ENCODE measurements around the gene SPSB2.
A peak's percentile ranks its signal among the peaks of the same experiment; 100 is the strongest.
"Not testable (repeated sequence)": the region's sequence is repeated elsewhere in the genome, so short reads cannot be mapped to it uniquely, and the experiment has no call there.

SPSB2 gene

GRCh38 chr12:6891646-6892001 is 18.5 kb upstream of the SPSB2 start:
- no peaks in the 10 kb centered on the region for H3K36me3 ChIP-seq (ENCODE audit: control insufficient read depth, insufficient read depth, low read length)
- no peak for TF ChIP-seq CTCF (IDR thresholded peaks at IDR 0.05; ENCODE audit: insufficient read depth, low read length, poor library complexity, severe bottlenecking)

DNA sequence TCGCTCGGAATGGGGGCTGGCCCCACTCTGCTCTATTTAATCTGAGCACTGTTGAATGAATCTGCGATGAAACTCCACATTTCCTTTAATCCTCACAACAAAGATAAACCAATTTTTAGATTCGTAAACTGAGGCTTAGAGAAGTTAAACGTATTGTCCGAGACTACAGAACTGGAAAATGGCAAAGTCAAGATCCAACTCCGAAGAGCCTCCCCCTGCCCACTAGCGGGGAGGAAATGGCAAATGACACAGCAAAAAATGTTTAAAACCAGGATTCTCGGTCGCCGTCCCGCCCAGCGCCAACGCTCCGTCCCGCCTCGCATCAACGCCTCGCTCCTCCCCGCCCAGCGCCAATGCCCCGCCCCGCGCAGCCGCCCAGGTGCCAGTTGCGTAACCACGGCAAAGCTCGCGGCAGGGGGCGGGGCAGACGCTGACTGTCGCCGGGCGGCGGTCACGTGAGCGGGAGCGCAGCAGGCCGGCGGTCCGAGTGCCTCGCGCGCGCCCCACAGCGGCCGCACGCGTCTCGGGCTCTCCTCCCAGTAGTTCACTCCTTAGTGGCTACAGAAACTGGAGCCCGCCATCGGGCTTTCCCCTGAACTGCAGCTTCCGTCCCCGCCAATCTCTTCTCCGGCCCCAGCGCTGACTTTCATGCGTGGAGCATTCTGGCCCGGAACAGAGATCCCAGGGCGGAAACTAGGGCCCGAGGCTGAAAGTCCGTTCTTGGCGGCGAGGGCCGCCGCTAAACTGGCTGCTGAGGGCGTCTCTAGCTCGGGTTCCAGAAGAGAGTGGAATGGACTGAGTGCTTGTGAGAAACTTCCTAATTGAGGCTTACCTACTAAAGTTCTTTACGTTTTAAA is 17.9 kb upstream of the SPSB2 start:
- Histone ChIP-seq H3K27me3 (replicated peaks; ENCODE audit: control insufficient read depth, insufficient read depth, low read length) (no peaks in the 10 kb centered on the region), H3K36me3 (ENCODE audit: control insufficient read depth, insufficient read depth, low read length) (no peaks in the 10 kb centered on the region), H3K4me3 (replicated peaks; ENCODE audit: low read depth, low read length) (peak overlapping the region; percentile 63)
- DNase-seq (ENCODE audit: extremely low read depth, insufficient read length): peak; percentile 98
- peak; percentile 56 for TF ChIP-seq CTCF (IDR thresholded peaks at IDR 0.05; ENCODE audit: insufficient read depth, low read length, poor library complexity, severe bottlenecking)

More at GRCh38 chr12:6891646-6892001, 18.5 kb upstream of the SPSB2 start:
- H3K4me3 ChIP-seq (replicated peaks; ENCODE audit: low read depth, low read length): peak overlapping the region; percentile 55
- H3K27me3 ChIP-seq (replicated peaks; ENCODE audit: control insufficient read depth, insufficient read depth, low read length): no peaks in the 10 kb centered on the region
- no peak for DNase-seq (ENCODE audit: extremely low read depth, insufficient read length)

DNA sequence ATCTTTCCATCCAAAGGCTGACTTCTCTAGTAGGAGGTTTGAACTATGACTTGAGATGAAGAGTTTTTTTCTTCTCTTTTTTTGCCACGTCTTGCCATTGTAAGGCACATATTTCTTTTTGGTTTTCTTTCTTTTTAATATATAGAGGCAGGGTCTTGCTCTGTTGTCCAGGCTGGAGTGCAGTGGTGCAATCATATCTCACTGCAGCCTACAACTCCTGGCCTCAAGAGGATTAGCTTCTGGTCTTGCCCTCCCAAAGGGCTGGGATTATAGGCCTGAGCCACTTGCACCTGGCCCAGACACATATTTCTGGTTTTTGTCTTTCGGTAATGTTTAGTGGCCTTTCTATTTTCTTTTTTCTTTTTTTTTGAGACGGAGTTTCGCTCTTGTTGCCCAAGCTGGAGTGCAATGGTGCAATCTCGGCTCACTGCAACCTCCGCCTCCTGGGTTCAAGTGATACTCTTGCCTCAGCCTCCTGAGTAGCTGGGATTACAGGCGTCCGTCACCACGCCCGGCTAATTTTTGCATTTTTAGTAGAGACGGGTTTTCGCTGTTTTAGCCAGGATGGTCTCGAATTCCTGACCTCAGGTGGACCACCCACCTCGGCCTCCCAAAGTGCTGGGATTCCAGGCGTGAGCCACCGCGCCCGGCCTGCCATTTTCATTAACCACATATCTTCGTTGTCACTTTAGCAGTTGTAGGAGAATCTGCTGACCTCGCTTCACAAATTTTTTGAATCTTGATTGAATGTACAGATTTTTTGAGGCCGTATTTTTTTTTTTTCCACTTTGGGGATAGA is 16.9 kb upstream of the SPSB2 start:
- not testable (repeated sequence) for H3K27me3 ChIP-seq (replicated peaks; ENCODE audit: control insufficient read depth, insufficient read depth, low read length); H3K36me3 ChIP-seq (ENCODE audit: control insufficient read depth, insufficient read depth, low read length); DNase-seq (ENCODE audit: extremely low read depth, insufficient read length); H3K4me3 ChIP-seq (replicated peaks; ENCODE audit: low read depth, low read length)

DNA sequence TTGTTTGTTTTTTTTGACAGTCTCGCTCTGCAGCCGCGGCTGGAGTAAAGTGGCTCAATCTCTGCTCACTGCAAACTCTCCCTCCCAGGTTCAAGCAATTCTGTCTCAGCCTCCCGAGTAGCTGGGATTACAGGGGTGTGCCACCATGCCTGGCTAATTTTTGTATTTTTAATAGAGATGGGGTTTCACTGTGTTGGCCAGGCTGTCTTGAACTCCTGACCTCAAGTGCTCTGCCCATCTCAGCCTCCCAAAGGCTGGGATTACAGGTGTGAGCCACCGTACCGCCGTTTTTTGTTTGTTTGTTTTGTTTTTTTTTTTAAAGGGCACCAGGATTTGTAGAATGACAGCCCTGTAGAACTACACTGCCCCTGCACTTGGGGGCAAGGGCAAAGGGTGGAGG is 15.7 kb upstream of the SPSB2 start:
- not testable (repeated sequence) for H3K36me3 ChIP-seq (ENCODE audit: control insufficient read depth, insufficient read depth, low read length); DNase-seq (ENCODE audit: extremely low read depth, insufficient read length); H3K4me3 ChIP-seq (replicated peaks; ENCODE audit: low read depth, low read length); H3K27me3 ChIP-seq (replicated peaks; ENCODE audit: control insufficient read depth, insufficient read depth, low read length)

- H3K4me3 ChIP-seq (replicated peaks; ENCODE audit: low read depth, low read length): no peak overlapping the region
- H3K36me3 ChIP-seq (ENCODE audit: control insufficient read depth, insufficient read depth, low read length): peaks cover 8% of the 10 kb centered on the region
- TF ChIP-seq CTCF (IDR thresholded peaks at IDR 0.05; ENCODE audit: insufficient read depth, low read length, poor library complexity, severe bottlenecking): no peak
Measured at GRCh38 chr12:6888360-6888759, 15.3 kb upstream of the SPSB2 start.

GRCh38 chr12:6887460-6887859 is 14.4 kb upstream of the SPSB2 start:
- Histone ChIP-seq H3K4me3 (replicated peaks; ENCODE audit: low read depth, low read length) (no peak overlapping the region), H3K36me3 (ENCODE audit: control insufficient read depth, insufficient read depth, low read length) (peaks cover 8% of the 10 kb centered on the region), H3K27me3 (replicated peaks; ENCODE audit: control insufficient read depth, insufficient read depth, low read length) (no peaks in the 10 kb centered on the region)
- DNase-seq (ENCODE audit: extremely low read depth, insufficient read length): no peak
- no peak for TF ChIP-seq CTCF (IDR thresholded peaks at IDR 0.05; ENCODE audit: insufficient read depth, low read length, poor library complexity, severe bottlenecking)

More at GRCh38 chr12:6888360-6888759, 15.3 kb upstream of the SPSB2 start:
- H3K27me3 ChIP-seq (replicated peaks; ENCODE audit: control insufficient read depth, insufficient read depth, low read length): no peaks in the 10 kb centered on the region
- DNase-seq (ENCODE audit: extremely low read depth, insufficient read length): no peak

GRCh38 chr12:6886206-6886999 is 13.3 kb upstream of the SPSB2 start:
- not testable (repeated sequence) for H3K4me3 ChIP-seq (replicated peaks; ENCODE audit: low read depth, low read length); H3K36me3 ChIP-seq (ENCODE audit: control insufficient read depth, insufficient read depth, low read length); DNase-seq (ENCODE audit: extremely low read depth, insufficient read length); H3K27me3 ChIP-seq (replicated peaks; ENCODE audit: control insufficient read depth, insufficient read depth, low read length)
